DOHH2 (cell line): Measurements from ENCODE around the gene PDE6G.

Experiments
- EZH2phosphoT487 ChIP-seq: fragments of 200-600 bp; sonication (generic); IDR thresholded peaks from 2 replicates; pipeline ENCODE4 v1.6.1; 2017; ENCODE audit warnings: borderline replicate concordance, mild to moderate bottlenecking, antibody characterized with exemption, low read length, moderate library complexity, mixed read lengths
- TF ChIP-seq, protein P1 (sequence below): fragments of 200-600 bp; sonication (generic); IDR thresholded peaks from one replicate; pipeline ENCODE4 v1.5.1; 2014; ENCODE audit warnings: antibody characterized with exemption, mild to moderate bottlenecking, low read depth, low read length; ENCODE audit not compliant: poor library complexity, severe bottlenecking

DNA sequence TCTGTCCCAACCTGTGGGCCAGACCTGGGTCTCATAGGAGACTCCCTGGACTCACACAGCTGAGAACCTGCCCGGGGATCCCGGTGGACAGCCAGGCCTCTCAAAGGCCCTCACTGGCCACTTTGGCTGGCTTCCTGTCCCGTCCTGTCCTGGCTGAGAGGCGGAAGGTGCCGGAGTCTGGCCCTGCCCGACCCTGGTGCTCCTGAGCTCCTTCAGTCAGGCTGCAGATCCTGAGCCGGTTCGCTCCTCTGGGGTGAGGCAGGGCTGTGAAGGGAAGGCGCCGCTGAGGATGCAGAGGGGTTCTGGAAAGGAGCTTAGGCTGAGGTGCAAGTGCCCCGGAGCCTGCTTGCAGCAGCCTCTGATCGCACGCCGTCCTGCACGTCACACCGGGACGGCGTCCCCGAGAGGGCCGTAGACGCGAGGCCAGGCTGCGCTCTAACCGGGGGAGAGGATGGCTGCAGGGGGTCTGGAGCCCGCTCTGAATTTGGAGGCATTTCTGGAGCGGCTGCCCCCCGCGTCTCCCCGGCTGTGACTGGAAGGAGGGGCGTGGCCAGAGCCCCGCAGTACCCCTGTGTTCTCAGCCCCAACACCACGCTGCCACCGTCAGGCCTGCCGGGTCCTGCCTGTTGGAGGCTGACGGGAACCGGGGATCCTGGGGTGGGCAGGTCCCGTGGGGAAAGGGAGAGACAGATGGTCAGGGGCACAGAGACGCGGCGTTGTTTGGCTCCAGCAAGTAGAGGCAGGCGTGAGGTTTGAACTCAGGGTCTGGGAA, 31.6 kb upstream of the PDE6G start:
- TF ChIP-seq, protein P1, sequence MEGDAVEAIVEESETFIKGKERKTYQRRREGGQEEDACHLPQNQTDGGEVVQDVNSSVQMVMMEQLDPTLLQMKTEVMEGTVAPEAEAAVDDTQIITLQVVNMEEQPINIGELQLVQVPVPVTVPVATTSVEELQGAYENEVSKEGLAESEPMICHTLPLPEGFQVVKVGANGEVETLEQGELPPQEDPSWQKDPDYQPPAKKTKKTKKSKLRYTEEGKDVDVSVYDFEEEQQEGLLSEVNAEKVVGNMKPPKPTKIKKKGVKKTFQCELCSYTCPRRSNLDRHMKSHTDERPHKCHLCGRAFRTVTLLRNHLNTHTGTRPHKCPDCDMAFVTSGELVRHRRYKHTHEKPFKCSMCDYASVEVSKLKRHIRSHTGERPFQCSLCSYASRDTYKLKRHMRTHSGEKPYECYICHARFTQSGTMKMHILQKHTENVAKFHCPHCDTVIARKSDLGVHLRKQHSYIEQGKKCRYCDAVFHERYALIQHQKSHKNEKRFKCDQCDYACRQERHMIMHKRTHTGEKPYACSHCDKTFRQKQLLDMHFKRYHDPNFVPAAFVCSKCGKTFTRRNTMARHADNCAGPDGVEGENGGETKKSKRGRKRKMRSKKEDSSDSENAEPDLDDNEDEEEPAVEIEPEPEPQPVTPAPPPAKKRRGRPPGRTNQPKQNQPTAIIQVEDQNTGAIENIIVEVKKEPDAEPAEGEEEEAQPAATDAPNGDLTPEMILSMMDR: no peak
- TF ChIP-seq EZH2phosphoT487: no peak
